ENCODE results near the gene MCEMP1. TPM values are rescaled to one million over a fixed set of nuclear protein-coding genes. Genes with fewer than 3 reads are reported as not detected.

MCEMP1 gene
- total and polyA plus RNA-seq, 2 experiments from 2014 or later, result not detected

DNA sequence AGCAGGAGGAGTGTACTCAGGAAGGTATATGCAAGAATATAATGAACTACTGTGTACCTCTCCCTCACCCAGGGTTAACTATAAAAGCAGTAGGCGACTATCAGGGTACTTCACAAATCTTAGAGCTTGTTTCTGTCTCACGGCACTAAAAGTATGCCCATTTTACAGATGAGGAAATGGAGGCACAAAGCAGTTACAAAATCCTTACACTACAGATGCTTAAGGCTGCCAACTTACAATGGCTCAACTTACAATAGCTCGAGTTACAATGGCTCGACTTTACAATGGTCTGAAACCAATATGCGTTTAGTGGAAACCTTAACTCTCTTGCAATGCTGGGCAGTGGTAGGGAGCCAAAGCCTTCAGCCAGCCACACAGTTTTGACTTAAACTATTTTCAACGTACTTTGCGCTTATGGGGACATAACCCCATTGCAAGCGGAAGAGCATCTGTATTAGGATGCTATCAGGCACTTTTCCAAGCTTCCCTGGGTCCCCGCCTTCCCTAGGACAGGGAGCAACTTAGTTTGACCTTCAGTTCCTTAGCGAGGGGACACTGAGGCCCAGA lies 20.9 kb downstream of the MCEMP1 start:
- no peak; the same call in 2 of the 3 replicates for ATAC-seq
- H3K36me3 Mint-ChIP-seq (ENCODE audit: low read depth), result no peaks in the 10 kb centered on the region; the same call in 2 of the 3 replicates

More for the DNA sequence above, 20.9 kb downstream of the MCEMP1 start:
- Mint-ChIP-seq H3K9me3 (no peaks in the 10 kb centered on the region; the same call in 2 of the 3 replicates), H3K27me3 (ENCODE audit: insufficient read depth, low read depth, poor library complexity) (peaks cover 7% of the 10 kb centered on the region), H3K27ac (no peak overlapping the region), H3K4me3 (no peak overlapping the region), H3K4me1 (peaks cover 26% of the 10 kb centered on the region)
- no peaks in the 10 kb centered on the region for H3K27me3 ChIP-seq (ENCODE audit: insufficient read depth)
- TF ChIP-seq JUNB (IDR thresholded peaks at IDR 0.05; ENCODE audit: unreplicated experiment) (no peak), POLR2AphosphoS5 (IDR thresholded peaks at IDR 0.05; ENCODE audit: low read depth) (no peak), ZNF331 (CRISPR knock-in tag; IDR thresholded peaks at IDR 0.05; ENCODE audit: low read depth) (no peak), CREB1 (CRISPR knock-in tag; IDR thresholded peaks at IDR 0.05; ENCODE audit: low read depth) (no peak), STAT1 (IDR thresholded peaks at IDR 0.05; ENCODE audit: unreplicated experiment) (no peak), EZH2 (IDR thresholded peaks at IDR 0.05; ENCODE audit: low read depth, unreplicated experiment) (no peak), ZNF114 (CRISPR knock-in tag; IDR thresholded peaks at IDR 0.05) (no peak), NANOG (IDR thresholded peaks at IDR 0.05; ENCODE audit: borderline replicate concordance) (no peak), EZH2phosphoT487 (IDR thresholded peaks at IDR 0.05; ENCODE audit: unreplicated experiment) (no peak)
- TF ChIP-seq, protein P1, sequence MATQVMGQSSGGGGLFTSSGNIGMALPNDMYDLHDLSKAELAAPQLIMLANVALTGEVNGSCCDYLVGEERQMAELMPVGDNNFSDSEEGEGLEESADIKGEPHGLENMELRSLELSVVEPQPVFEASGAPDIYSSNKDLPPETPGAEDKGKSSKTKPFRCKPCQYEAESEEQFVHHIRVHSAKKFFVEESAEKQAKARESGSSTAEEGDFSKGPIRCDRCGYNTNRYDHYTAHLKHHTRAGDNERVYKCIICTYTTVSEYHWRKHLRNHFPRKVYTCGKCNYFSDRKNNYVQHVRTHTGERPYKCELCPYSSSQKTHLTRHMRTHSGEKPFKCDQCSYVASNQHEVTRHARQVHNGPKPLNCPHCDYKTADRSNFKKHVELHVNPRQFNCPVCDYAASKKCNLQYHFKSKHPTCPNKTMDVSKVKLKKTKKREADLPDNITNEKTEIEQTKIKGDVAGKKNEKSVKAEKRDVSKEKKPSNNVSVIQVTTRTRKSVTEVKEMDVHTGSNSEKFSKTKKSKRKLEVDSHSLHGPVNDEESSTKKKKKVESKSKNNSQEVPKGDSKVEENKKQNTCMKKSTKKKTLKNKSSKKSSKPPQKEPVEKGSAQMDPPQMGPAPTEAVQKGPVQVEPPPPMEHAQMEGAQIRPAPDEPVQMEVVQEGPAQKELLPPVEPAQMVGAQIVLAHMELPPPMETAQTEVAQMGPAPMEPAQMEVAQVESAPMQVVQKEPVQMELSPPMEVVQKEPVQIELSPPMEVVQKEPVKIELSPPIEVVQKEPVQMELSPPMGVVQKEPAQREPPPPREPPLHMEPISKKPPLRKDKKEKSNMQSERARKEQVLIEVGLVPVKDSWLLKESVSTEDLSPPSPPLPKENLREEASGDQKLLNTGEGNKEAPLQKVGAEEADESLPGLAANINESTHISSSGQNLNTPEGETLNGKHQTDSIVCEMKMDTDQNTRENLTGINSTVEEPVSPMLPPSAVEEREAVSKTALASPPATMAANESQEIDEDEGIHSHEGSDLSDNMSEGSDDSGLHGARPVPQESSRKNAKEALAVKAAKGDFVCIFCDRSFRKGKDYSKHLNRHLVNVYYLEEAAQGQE (IDR thresholded peaks at IDR 0.05; ENCODE audit: unreplicated experiment), result no peak
- TF ChIP-seq, protein P2, sequence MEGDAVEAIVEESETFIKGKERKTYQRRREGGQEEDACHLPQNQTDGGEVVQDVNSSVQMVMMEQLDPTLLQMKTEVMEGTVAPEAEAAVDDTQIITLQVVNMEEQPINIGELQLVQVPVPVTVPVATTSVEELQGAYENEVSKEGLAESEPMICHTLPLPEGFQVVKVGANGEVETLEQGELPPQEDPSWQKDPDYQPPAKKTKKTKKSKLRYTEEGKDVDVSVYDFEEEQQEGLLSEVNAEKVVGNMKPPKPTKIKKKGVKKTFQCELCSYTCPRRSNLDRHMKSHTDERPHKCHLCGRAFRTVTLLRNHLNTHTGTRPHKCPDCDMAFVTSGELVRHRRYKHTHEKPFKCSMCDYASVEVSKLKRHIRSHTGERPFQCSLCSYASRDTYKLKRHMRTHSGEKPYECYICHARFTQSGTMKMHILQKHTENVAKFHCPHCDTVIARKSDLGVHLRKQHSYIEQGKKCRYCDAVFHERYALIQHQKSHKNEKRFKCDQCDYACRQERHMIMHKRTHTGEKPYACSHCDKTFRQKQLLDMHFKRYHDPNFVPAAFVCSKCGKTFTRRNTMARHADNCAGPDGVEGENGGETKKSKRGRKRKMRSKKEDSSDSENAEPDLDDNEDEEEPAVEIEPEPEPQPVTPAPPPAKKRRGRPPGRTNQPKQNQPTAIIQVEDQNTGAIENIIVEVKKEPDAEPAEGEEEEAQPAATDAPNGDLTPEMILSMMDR (conservative IDR thresholded peaks at IDR 0.05; ENCODE audit: low read depth in 2 of 2), result no peak
- TF ChIP-seq, protein P3, sequence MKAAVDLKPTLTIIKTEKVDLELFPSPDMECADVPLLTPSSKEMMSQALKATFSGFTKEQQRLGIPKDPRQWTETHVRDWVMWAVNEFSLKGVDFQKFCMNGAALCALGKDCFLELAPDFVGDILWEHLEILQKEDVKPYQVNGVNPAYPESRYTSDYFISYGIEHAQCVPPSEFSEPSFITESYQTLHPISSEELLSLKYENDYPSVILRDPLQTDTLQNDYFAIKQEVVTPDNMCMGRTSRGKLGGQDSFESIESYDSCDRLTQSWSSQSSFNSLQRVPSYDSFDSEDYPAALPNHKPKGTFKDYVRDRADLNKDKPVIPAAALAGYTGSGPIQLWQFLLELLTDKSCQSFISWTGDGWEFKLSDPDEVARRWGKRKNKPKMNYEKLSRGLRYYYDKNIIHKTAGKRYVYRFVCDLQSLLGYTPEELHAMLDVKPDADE (IDR thresholded peaks at IDR 0.05), result no peak
- TF ChIP-seq, protein P4, sequence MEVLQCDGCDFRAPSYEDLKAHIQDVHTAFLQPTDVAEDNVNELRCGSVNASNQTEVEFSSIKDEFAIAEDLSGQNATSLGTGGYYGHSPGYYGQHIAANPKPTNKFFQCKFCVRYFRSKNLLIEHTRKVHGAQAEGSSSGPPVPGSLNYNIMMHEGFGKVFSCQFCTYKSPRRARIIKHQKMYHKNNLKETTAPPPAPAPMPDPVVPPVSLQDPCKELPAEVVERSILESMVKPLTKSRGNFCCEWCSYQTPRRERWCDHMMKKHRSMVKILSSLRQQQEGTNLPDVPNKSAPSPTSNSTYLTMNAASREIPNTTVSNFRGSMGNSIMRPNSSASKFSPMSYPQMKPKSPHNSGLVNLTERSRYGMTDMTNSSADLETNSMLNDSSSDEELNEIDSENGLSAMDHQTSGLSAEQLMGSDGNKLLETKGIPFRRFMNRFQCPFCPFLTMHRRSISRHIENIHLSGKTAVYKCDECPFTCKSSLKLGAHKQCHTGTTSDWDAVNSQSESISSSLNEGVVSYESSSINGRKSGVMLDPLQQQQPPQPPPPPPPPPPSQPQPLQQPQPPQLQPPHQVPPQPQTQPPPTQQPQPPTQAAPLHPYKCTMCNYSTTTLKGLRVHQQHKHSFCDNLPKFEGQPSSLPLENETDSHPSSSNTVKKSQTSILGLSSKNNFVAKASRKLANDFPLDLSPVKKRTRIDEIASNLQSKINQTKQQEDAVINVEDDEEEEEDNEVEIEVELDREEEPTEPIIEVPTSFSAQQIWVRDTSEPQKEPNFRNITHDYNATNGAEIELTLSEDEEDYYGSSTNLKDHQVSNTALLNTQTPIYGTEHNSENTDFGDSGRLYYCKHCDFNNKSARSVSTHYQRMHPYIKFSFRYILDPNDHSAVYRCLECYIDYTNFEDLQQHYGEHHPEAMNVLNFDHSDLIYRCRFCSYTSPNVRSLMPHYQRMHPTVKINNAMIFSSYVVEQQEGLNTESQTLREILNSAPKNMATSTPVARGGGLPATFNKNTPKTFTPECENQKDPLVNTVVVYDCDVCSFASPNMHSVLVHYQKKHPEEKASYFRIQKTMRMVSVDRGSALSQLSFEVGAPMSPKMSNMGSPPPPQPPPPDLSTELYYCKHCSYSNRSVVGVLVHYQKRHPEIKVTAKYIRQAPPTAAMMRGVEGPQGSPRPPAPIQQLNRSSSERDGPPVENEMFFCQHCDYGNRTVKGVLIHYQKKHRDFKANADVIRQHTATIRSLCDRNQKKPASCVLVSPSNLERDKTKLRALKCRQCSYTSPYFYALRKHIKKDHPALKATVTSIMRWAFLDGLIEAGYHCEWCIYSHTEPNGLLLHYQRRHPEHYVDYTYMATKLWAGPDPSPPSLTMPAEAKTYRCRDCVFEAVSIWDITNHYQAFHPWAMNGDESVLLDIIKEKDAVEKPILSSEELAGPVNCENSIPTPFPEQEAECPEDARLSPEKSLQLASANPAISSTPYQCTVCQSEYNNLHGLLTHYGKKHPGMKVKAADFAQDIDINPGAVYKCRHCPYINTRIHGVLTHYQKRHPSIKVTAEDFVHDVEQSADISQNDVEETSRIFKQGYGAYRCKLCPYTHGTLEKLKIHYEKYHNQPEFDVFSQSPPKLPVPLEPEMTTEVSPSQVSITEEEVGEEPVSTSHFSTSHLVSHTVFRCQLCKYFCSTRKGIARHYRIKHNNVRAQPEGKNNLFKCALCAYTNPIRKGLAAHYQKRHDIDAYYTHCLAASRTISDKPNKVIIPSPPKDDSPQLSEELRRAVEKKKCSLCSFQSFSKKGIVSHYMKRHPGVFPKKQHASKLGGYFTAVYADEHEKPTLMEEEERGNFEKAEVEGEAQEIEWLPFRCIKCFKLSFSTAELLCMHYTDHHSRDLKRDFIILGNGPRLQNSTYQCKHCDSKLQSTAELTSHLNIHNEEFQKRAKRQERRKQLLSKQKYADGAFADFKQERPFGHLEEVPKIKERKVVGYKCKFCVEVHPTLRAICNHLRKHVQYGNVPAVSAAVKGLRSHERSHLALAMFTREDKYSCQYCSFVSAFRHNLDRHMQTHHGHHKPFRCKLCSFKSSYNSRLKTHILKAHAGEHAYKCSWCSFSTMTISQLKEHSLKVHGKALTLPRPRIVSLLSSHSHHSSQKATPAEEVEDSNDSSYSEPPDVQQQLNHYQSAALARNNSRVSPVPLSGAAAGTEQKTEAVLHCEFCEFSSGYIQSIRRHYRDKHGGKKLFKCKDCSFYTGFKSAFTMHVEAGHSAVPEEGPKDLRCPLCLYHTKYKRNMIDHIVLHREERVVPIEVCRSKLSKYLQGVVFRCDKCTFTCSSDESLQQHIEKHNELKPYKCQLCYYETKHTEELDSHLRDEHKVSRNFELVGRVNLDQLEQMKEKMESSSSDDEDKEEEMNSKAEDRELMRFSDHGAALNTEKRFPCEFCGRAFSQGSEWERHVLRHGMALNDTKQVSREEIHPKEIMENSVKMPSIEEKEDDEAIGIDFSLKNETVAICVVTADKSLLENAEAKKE (CRISPR knock-in tag; IDR thresholded peaks at IDR 0.05), result no peak
- H4K20me1 ChIP-seq (replicated peaks; ENCODE audit: insufficient read depth), result no peaks in the 10 kb centered on the region
- no peak overlapping the region for H3K27ac ChIP-seq (ENCODE audit: low read depth)
- 0 out of 2 replicates have a peak, but pooled peaks cover 4% of the 10 kb centered on the region for H3K4me1 ChIP-seq (ENCODE audit: insufficient read depth)
- DNase-seq (ENCODE audit: low spot score), result no peak
- H3K36me3 ChIP-seq (ENCODE audit: insufficient read depth), result no peaks in the 10 kb centered on the region
- H3F3A ChIP-seq (replicated peaks; ENCODE audit: low read depth), result no peaks in the 10 kb centered on the region
- no peaks in the 10 kb centered on the region for H3K9me2 ChIP-seq (ENCODE audit: insufficient read depth)
- no peaks in the 10 kb centered on the region for H3K79me2 ChIP-seq (replicated peaks; ENCODE audit: insufficient read depth)
- H2AFZ ChIP-seq, result no peak overlapping the region; the same call in 1 of the 2 replicates
- H3K4me2 ChIP-seq, result no peak overlapping the region
- no peak overlapping the region for H3K4me3 ChIP-seq

Measured in GM23338 (cell line).